GM12878 (cell line): ENCODE data around the gene CAMTA1. TPM values are rescaled to one million over a fixed set of nuclear protein-coding genes. Genes with fewer than 3 reads are reported as not detected.

Source experiments
- ATAC-seq: fragments of 200-7000 bp; cut with Tn5 transposase; 3 replicates; pipeline ENCODE4 v1.9.1; 2020; ENCODE audit warnings: mild to moderate bottlenecking, moderate library complexity
- BruUV-seq: library from RNA; stranded (reverse); fragments of 400-500 nt; replicated peaks from 2 replicates; lab custom pipeline; 2021; lab: Mats Ljungman, UMichigan
- CTCF ChIA-PET: fragments of 300-600 bp; sonication (Branson Sonifier 250); formaldehyde crosslinking; extraction: SDS; loops from one replicate; lab custom pipeline; 2021; ENCODE audit warnings: inconsistent platforms; lab: Yijun Ruan, JAX
- POLR2A ChIA-PET: fragments of 350-600 bp; formaldehyde crosslinking; extraction: SDS; loops from one replicate; lab custom pipeline; 2021; ENCODE audit warnings: inconsistent platforms; lab: Charles Lee
- RAD21 ChIA-PET: fragments of 300-600 bp; sonication (Branson Sonifier 250); formaldehyde crosslinking; loops from one replicate; lab custom pipeline; 2023; ENCODE audit warnings: antibody characterized with exemption; ENCODE audit not compliant: unreplicated experiment; lab: Charles Lee
- SMC1A ChIA-PET: fragments of 300-600 bp; sonication (Branson Sonifier 250); formaldehyde crosslinking; loops from one replicate; lab custom pipeline; 2023; ENCODE audit not compliant: unreplicated experiment, uncharacterized antibody; lab: Charles Lee
- DNase-seq: peaks from one replicate; pipeline ENCODE4 v3.0.0-alpha.2; 2011; ENCODE audit warnings: low read depth, low spot score
- FAIRE-seq: peaks from 3 replicates; lab custom pipeline; 2011; peaks lifted over from hg19 to GRCh38; lab: Jason Lieb, UNC
- H2AFZ ChIP-seq: 2 replicates; pipeline ENCODE4 v1.6.0; 2011; ENCODE audit warnings: low read depth, low read length, control low read depth; ENCODE audit not compliant: control insufficient read depth
- H3K27ac ChIP-seq: 2 replicates; pipeline ENCODE4 v1.5.1; 2011; ENCODE audit warnings: control low read depth; ENCODE audit not compliant: control insufficient read depth, insufficient read depth
- H3K27me3 ChIP-seq, 2 experiments: replicated peaks in 1 of 2; 2 replicates each; pipeline versions ENCODE4 v1.6.0 to v1.6.1; 2011; ENCODE audit warnings: low read length in 1 of 2; ENCODE audit not compliant: control insufficient read depth in 2 of 2, insufficient read depth in 2 of 2
- H3K36me3 ChIP-seq, 2 experiments: 2 replicates each; pipeline ENCODE4 v1.5.1; 2011; ENCODE audit warnings: low read length in 1 of 2; ENCODE audit not compliant: control insufficient read depth in 2 of 2, insufficient read depth in 2 of 2
- H3K4me1 ChIP-seq: 2 replicates; pipeline ENCODE4 v1.6.1; 2011; ENCODE audit warnings: mild to moderate bottlenecking, low read length, moderate library complexity, mixed read lengths; ENCODE audit not compliant: control insufficient read depth, insufficient read depth
- H3K4me2 ChIP-seq: 2 replicates; pipeline ENCODE4 v1.6.0; 2011; ENCODE audit warnings: control low read depth; ENCODE audit not compliant: control insufficient read depth, insufficient read depth
- H3K4me3 ChIP-seq: fragments of 200-600 bp; sonication (generic); 2 replicates; pipeline ENCODE4 v1.5.1; 2016
- H3K79me2 ChIP-seq: 2 replicates; pipeline ENCODE4 v1.6.0; 2011; ENCODE audit warnings: low read length; ENCODE audit not compliant: control insufficient read depth, insufficient read depth
- H3K9ac ChIP-seq: 2 replicates; pipeline ENCODE4 v1.8.0; 2011; ENCODE audit warnings: low read length, control low read depth, mixed read lengths; ENCODE audit not compliant: control insufficient read depth, insufficient read depth
- H3K9me3 ChIP-seq: replicated peaks from 3 replicates; pipeline ENCODE4 v1.5.1; 2011; ENCODE audit warnings: mild to moderate bottlenecking, low read length; ENCODE audit not compliant: control insufficient read depth, insufficient read depth
- H4K20me1 ChIP-seq: 2 replicates; pipeline ENCODE4 v1.6.0; 2011; ENCODE audit not compliant: control insufficient read depth, insufficient read depth
- BMI1 ChIP-seq: fragments of 450-650 bp; IDR thresholded peaks from 2 replicates; pipeline ENCODE4 v1.6.1; 2016; ENCODE audit warnings: mild to moderate bottlenecking, moderate library complexity, borderline replicate concordance
- CHD4 ChIP-seq: fragments of 200-600 bp; sonication (generic); IDR thresholded peaks from 2 replicates; pipeline ENCODE4 v1.6.1; 2016; ENCODE audit warnings: mild to moderate bottlenecking
- HDGF ChIP-seq: fragments of 450-650 bp; IDR thresholded peaks from 2 replicates; pipeline ENCODE4 v1.6.1; 2016; ENCODE audit warnings: antibody characterized with exemption
- JUND ChIP-seq: IDR thresholded peaks from 2 replicates; pipeline ENCODE4 v1.6.1; 2012; ENCODE audit warnings: low read depth, mild to moderate bottlenecking, low read length, improper control_type of control experiment, moderate library complexity
- KAT2A ChIP-seq: conservative IDR thresholded peaks from 2 replicates; pipeline ENCODE4 v1.6.1; 2011; ENCODE audit warnings: low read depth, low read length; ENCODE audit not compliant: control insufficient read depth
- POLR2AphosphoS5 ChIP-seq: IDR thresholded peaks from 2 replicates; pipeline ENCODE4 v1.6.1; 2011; ENCODE audit warnings: mild to moderate bottlenecking, low read length, inconsistent platforms
- RFX5 ChIP-seq: IDR thresholded peaks from 2 replicates; pipeline ENCODE4 v1.6.1; 2011; ENCODE audit warnings: low read depth, low read length, improper control_type of control experiment
- STAT3 ChIP-seq: IDR thresholded peaks from 2 replicates; pipeline ENCODE4 v1.6.1; 2011; ENCODE audit warnings: low read depth, low read length, improper control_type of control experiment
- SUZ12 ChIP-seq: fragments of 200-600 bp; sonication (generic); IDR thresholded peaks from one replicate; pipeline ENCODE4 v1.6.1; 2018; ENCODE audit warnings: antibody characterized with exemption, mild to moderate bottlenecking; ENCODE audit not compliant: unreplicated experiment
- TCF7 ChIP-seq: IDR thresholded peaks from 2 replicates; pipeline ENCODE4 v1.6.1; 2014; ENCODE audit warnings: antibody characterized with exemption, borderline replicate concordance
- ZZZ3 ChIP-seq: IDR thresholded peaks from 2 replicates; pipeline ENCODE4 v1.6.1; 2011; ENCODE audit warnings: low read depth; ENCODE audit not compliant: control insufficient read depth, insufficient read length
- WGBS: methylation state at CpG from one replicate; pipeline ENCODE4 v1.1.6; 2016; ENCODE audit warnings: low lambda C conversion rate; ENCODE audit not compliant: insufficient replicate concordance, insufficient coverage; ENCODE audit errors: missing lambda C conversion rate; 5-methylcytosine and 5-hydroxymethylcytosine counted together
- in situ Hi-C: fragments of 300-500 bp; cut with MboI; formaldehyde crosslinking; loops from 9 replicates; pipeline ENCODE4 v1.14.3; 2018; ENCODE audit warnings: mixed read lengths
- intact Hi-C: fragments of 100-400 bp; cut with micrococcal nuclease; formaldehyde crosslinking; loops from one replicate; pipeline ENCODE4 v1.14.2; 2022; ENCODE audit not compliant: unreplicated experiment
- polyA plus RNA-seq, 11 experiments: library from polyadenylated mRNA; depleted of rRNA in 4 of 11; unstranded in 6 of 11; stranded (reverse) in 5 of 11; fragments of >200 nt; fragmentation: Nextera tagmentation in 4 of 11; fragmentation: Illumina TruSeq in 1 of 11; extraction: Ambion mirVana in 4 of 11; extraction: Trizol in 1 of 11; gene quantifications; 1 replicate in 1 of 11; 2 replicates in 10 of 11; pipeline versions ENCODE4 v1.2.1 to v1.2.3, GENCODE V29; 2011 to 2016; ENCODE audit warnings: inconsistent platforms in 2 of 11, missing spikeins in 2 of 11, low read depth in 1 of 11
- total RNA-seq, 4 experiments: library from RNA; depleted of rRNA in 3 of 4; stranded (reverse); fragments of >200 nt in 3 of 4; fragmentation: Illumina TruSeq in 1 of 4; extraction: Trizol in 1 of 4; gene quantifications; 2 replicates each; pipeline versions ENCODE4 v1.2.1 to v1.2.3, GENCODE V29; 2013 to 2021
- TF ChIP-seq, protein P1 (sequence below): fragments of 450-650 bp; IDR thresholded peaks from 2 replicates; pipeline ENCODE4 v1.6.1; 2017; ENCODE audit warnings: low read depth, mild to moderate bottlenecking, moderate library complexity

The CAMTA1 gene
- total and polyA plus RNA-seq, 10 of the 15 experiments (the other 5 are each of a cell fraction or from before 2014, with no cell fraction given): 37.7 to 148 (median 76.4) TPM

DNA sequence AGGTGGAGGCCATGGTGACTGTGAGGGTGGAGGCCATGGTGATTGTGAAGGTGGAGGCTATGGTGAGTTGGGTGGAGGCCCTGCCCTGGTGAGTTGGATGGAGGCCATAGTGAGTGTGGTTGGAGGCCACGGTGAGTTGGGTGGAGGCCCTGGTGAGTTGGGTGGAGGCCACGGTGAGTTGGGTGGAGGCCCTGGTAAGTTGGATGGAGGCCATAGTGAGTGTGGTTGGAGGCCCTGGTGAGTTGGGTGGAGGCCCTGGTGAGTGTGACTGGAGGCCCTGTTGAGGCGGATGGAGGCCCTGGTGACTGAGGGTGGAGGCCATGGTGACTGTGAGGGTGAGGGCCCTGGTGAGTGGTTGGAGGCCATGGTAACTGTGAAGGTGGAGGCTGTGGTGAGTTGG is 860.9 kb downstream of the CAMTA1 start:
- no peak for ATAC-seq

More for the DNA sequence above, 860.9 kb downstream of the CAMTA1 start:
- ChIA-PET POLR2A (no interaction called here), SMC1A (no interaction called here), RAD21 (no interaction called here), CTCF (interaction anchor here (2.2 kb wide), 1 partner anchor 604 kb away, joined by 6 read pairs; no protein-coding TSS in a partner anchor)
- H4K20me1 ChIP-seq: no peaks in the 10 kb centered on the region
- WGBS: 41% methylated on average over 3 of the region's 3 CpGs
- no peak overlapping the region for H3K4me2 ChIP-seq
- no peaks in the 10 kb centered on the region for H3K36me3 ChIP-seq
- intact Hi-C loops (loop anchor here (5.0 kb wide), 3 partner anchors 424 to 924 kb away; no protein-coding TSS in a partner anchor), in situ Hi-C loops (loop anchor here (5.0 kb wide), 2 partner anchors 604 to 924 kb away; no protein-coding TSS in a partner anchor)
- no peak for FAIRE-seq
- no peak overlapping the region for H3K4me3 ChIP-seq
- H3K27ac ChIP-seq: no peak overlapping the region
- H3K9me3 ChIP-seq: no peaks in the 10 kb centered on the region
- DNase-seq: no peak
- TF ChIP-seq HDGF: no peak
- no peak for TF ChIP-seq CHD4
- TF ChIP-seq, protein P1, sequence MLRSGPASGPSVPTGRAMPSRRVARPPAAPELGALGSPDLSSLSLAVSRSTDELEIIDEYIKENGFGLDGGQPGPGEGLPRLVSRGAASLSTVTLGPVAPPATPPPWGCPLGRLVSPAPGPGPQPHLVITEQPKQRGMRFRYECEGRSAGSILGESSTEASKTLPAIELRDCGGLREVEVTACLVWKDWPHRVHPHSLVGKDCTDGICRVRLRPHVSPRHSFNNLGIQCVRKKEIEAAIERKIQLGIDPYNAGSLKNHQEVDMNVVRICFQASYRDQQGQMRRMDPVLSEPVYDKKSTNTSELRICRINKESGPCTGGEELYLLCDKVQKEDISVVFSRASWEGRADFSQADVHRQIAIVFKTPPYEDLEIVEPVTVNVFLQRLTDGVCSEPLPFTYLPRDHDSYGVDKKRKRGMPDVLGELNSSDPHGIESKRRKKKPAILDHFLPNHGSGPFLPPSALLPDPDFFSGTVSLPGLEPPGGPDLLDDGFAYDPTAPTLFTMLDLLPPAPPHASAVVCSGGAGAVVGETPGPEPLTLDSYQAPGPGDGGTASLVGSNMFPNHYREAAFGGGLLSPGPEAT: no peak
- no peak for TF ChIP-seq JUND
- TF ChIP-seq TCF7: no peak
- TF ChIP-seq SUZ12: no peak
- no peak for TF ChIP-seq KAT2A
- no peak for TF ChIP-seq RFX5
- TF ChIP-seq ZZZ3: no peak
- no peak for TF ChIP-seq BMI1
- no peak for TF ChIP-seq POLR2AphosphoS5
- no peak for TF ChIP-seq STAT3
- H3K4me1 ChIP-seq: no peaks in the 10 kb centered on the region
- H2AFZ ChIP-seq: no peak overlapping the region
- H3K9ac ChIP-seq: no peak overlapping the region
- BruUV-seq: no TSS peak
- H3K79me2 ChIP-seq: no peaks in the 10 kb centered on the region
- no peaks in the 10 kb centered on the region; a peak in 1 of 4 replicates for H3K27me3 ChIP-seq
